Activated gamma-delta T cell treated with anti-CD3 and anti-CD28 coated beads, Interleukin-2, amount 50 U/mL, for 16 hours (primary cell): Measurements from ENCODE around the gene FEZF2.

Experiments used
- DNase-seq: peaks from one replicate; pipeline ENCODE4 v3.0.0-alpha.2; 2020; ENCODE audit warnings: low read depth

The FEZF2 gene

GRCh38 chr3:62372621-62373041 is 719 bp downstream of the FEZF2 start:
- no peak for DNase-seq

- DNase-seq, result no peak
Observed at GRCh38 chr3:62371720-62372591, 1.4 kb downstream of the FEZF2 start.

- DNase-seq, result no peak
Observed at GRCh38 chr3:62370858-62371719, 2.3 kb downstream of the FEZF2 start.

GRCh38 chr3:62370112-62370857 is 3.1 kb downstream of the FEZF2 start:
- no peak for DNase-seq

GRCh38 chr3:62369476-62369743 is 3.9 kb downstream of the FEZF2 start:
- DNase-seq, result no peak

- DNase-seq, result no peak
Observed at GRCh38 chr3:62368705-62369475, 4.5 kb downstream of the FEZF2 start.

GRCh38 chr3:62368290-62368704 is 5.1 kb downstream of the FEZF2 start:
- DNase-seq, result no peak

GRCh38 chr3:62367763-62368195 is 5.6 kb downstream of the FEZF2 start:
- DNase-seq, result no peak

GRCh38 chr3:62366126-62366484 is 7.2 kb downstream of the FEZF2 start:
- DNase-seq, result no peak

- DNase-seq, result no peak
Observed at GRCh38 chr3:62365391-62366125, 7.8 kb downstream of the FEZF2 start.

- no peak for DNase-seq
Observed at GRCh38 chr3:62364191-62364590, 9.2 kb downstream of the FEZF2 start.

- DNase-seq, result no peak
Observed at GRCh38 chr3:62363275-62363674, 10.1 kb downstream of the FEZF2 start.

- DNase-seq, result no peak
Observed at GRCh38 chr3:62361824-62362223, 11.5 kb downstream of the FEZF2 start.

GRCh38 chr3:62361261-62361660 is 12.1 kb downstream of the FEZF2 start:
- no peak for DNase-seq

GRCh38 chr3:62359531-62359930 is 13.8 kb downstream of the FEZF2 start:
- no peak for DNase-seq

GRCh38 chr3:62356356-62356755 is 17.0 kb downstream of the FEZF2 start:
- no peak for DNase-seq

- DNase-seq, result no peak
Observed at GRCh38 chr3:62355703-62356102, 17.6 kb downstream of the FEZF2 start.

- DNase-seq, result no peak
Observed at GRCh38 chr3:62343755-62344154, 29.6 kb downstream of the FEZF2 start.

GRCh38 chr3:62335196-62335595 is 38.2 kb downstream of the FEZF2 start:
- DNase-seq, result no peak

GRCh38 chr3:62332835-62333244 is 40.5 kb downstream of the FEZF2 start:
- DNase-seq, result no peak

- no peak for DNase-seq
Observed at GRCh38 chr3:62332017-62332416, 41.3 kb downstream of the FEZF2 start.
